MCF 10A (cell line): ENCODE measurements around the gene GPM6B. TPM values are rescaled to one million over a fixed set of nuclear protein-coding genes. Genes with fewer than 3 reads are reported as not detected.

ENCODE experiments used
- BruUV-seq: library from RNA; stranded (reverse); fragments of 400-500 nt; replicated peaks from 2 replicates; lab custom pipeline; 2021; lab: Mats Ljungman, UMichigan
- CTCF ChIA-PET: fragments of 300-600 bp; sonication (Branson Sonifier 250); formaldehyde crosslinking; extraction: SDS; loops from one replicate; lab custom pipeline; 2021; ENCODE audit warnings: antibody characterized with exemption, inconsistent platforms; lab: Yijun Ruan, JAX
- POLR2A ChIA-PET: fragments of 300-600, 350-650 bp; sonication (Branson Sonifier 250); formaldehyde crosslinking; extraction: SDS; loops from one replicate; lab custom pipeline; 2020; ENCODE audit warnings: antibody characterized with exemption, inconsistent platforms; lab: Yijun Ruan, JAX
- DNase-seq: peaks from one replicate; pipeline ENCODE4 v3.0.0-alpha.2; 2018; ENCODE audit not compliant: unreplicated experiment
- H3K27ac Mint-ChIP-seq: one replicate; pipeline ENCODE4 v1.8.0; 2022; ENCODE audit warnings: mild to moderate bottlenecking, low read depth, mixed read lengths; ENCODE audit not compliant: unreplicated experiment
- H3K27me3 Mint-ChIP-seq: one replicate; pipeline ENCODE4 v1.8.0; 2022; ENCODE audit warnings: mixed read lengths; ENCODE audit not compliant: insufficient read depth, unreplicated experiment
- H3K36me3 Mint-ChIP-seq: one replicate; pipeline ENCODE4 v1.8.0; 2022; ENCODE audit warnings: mild to moderate bottlenecking, moderate library complexity, mixed read lengths; ENCODE audit not compliant: insufficient read depth, unreplicated experiment
- H3K4me1 Mint-ChIP-seq: one replicate; pipeline ENCODE4 v1.8.0; 2022; ENCODE audit warnings: mixed read lengths; ENCODE audit not compliant: insufficient read depth, unreplicated experiment
- H3K4me3 Mint-ChIP-seq: one replicate; pipeline ENCODE4 v1.8.0; 2022; ENCODE audit warnings: mild to moderate bottlenecking, moderate library complexity, mixed read lengths; ENCODE audit not compliant: unreplicated experiment
- H3K9me3 Mint-ChIP-seq: one replicate; pipeline ENCODE4 v1.8.0; 2022; ENCODE audit warnings: mixed read lengths; ENCODE audit not compliant: unreplicated experiment
- CTCF ChIP-seq: fragments of 200-600 bp; IDR thresholded peaks from one replicate; pipeline ENCODE4 v1.8.0; 2022; ENCODE audit warnings: antibody characterized with exemption, mild to moderate bottlenecking; ENCODE audit not compliant: unreplicated experiment
- intact Hi-C: fragments of 100-400 bp; cut with micrococcal nuclease; formaldehyde crosslinking; loops from 2 replicates; pipeline ENCODE4 v1.14.1; 2022
- total RNA-seq: library from RNA; stranded (reverse); gene quantifications from 2 replicates; pipeline ENCODE4 v1.2.3, GENCODE V29; 2022

Gene GPM6B
- total RNA-seq, 1 experiment from 2014 or later: 16.3 TPM

- peaks cover 7% of the 10 kb centered on the region for H3K4me1 Mint-ChIP-seq
- ChIA-PET POLR2A (interaction anchor here (0.7 to 3.5 kb wide), 7 partner anchors 8 to 193 kb away, joined by 3 to 27 read pairs (median 8); partner anchors contain the start of genes GEMIN8, OFD1 and TRAPPC2), CTCF (interaction anchor here (0.5 to 1.7 kb wide), 6 partner anchors 10 to 1624 kb away, joined by 3 to 7 read pairs (median 4); no protein-coding TSS in a partner anchor)
- H3K9me3 Mint-ChIP-seq: no peaks in the 10 kb centered on the region
- TF ChIP-seq CTCF: no peak
- no peaks in the 10 kb centered on the region for H3K36me3 Mint-ChIP-seq
- DNase-seq: peak; percentile 41
- no TSS peak for BruUV-seq
- intact Hi-C loops: no loop called here
- H3K27me3 Mint-ChIP-seq: peaks cover 18% of the 10 kb centered on the region
- no peak overlapping the region for H3K27ac Mint-ChIP-seq
- no peak overlapping the region for H3K4me3 Mint-ChIP-seq
Measured at GRCh38 chrX:13836575-13836974, 19.7 kb upstream of the GPM6B start.

- POLR2A ChIA-PET: interaction anchor here (0.7 to 3.5 kb wide), 7 partner anchors 7 to 193 kb away, joined by 4 to 27 read pairs (median 8); partner anchors contain the start of genes GEMIN8, OFD1 and TRAPPC2
- no peak for DNase-seq
- intact Hi-C loops: no loop called here
- H3K27ac Mint-ChIP-seq: no peak overlapping the region
- no TSS peak for BruUV-seq
- no peaks in the 10 kb centered on the region for H3K9me3 Mint-ChIP-seq
- H3K36me3 Mint-ChIP-seq: peaks cover 5% of the 10 kb centered on the region
- H3K27me3 Mint-ChIP-seq: peaks cover 14% of the 10 kb centered on the region
- peaks cover 7% of the 10 kb centered on the region for H3K4me1 Mint-ChIP-seq
- no peak overlapping the region for H3K4me3 Mint-ChIP-seq
- CTCF ChIA-PET: interaction anchor here (0.6 to 1.7 kb wide), 6 partner anchors 9 to 1705 kb away, joined by 3 to 7 read pairs (median 4); no protein-coding TSS in a partner anchor
- no peak for TF ChIP-seq CTCF
Measured at GRCh38 chrX:13835825-13836224, 18.9 kb upstream of the GPM6B start.

- no TSS peak for BruUV-seq
- Mint-ChIP-seq H3K27me3 (peaks cover 13% of the 10 kb centered on the region), H3K4me3 (no peak overlapping the region), H3K4me1 (peaks cover 8% of the 10 kb centered on the region), H3K9me3 (no peaks in the 10 kb centered on the region), H3K36me3 (peaks cover 5% of the 10 kb centered on the region), H3K27ac (no peak overlapping the region)
- ChIA-PET CTCF (interaction anchor here (1.3 to 1.6 kb wide), 2 partner anchors 31 to 62 kb away, joined by 3 to 9 read pairs; no protein-coding TSS in a partner anchor), POLR2A (interaction anchor here (0.7 to 3.5 kb wide), 5 partner anchors 11 to 195 kb away, joined by 3 to 27 read pairs (median 7); partner anchors contain the start of gene GEMIN8)
- intact Hi-C loops: no loop called here
- TF ChIP-seq CTCF: no peak
- no peak for DNase-seq
Measured at GRCh38 chrX:13834355-13834754, 17.5 kb upstream of the GPM6B start.

- TF ChIP-seq CTCF: no peak
- DNase-seq: no peak
- Mint-ChIP-seq H3K27me3 (peaks cover 28% of the 10 kb centered on the region), H3K4me3 (no peak overlapping the region), H3K4me1 (peaks cover 29% of the 10 kb centered on the region), H3K9me3 (no peaks in the 10 kb centered on the region), H3K27ac (no peak overlapping the region), H3K36me3 (peaks cover 22% of the 10 kb centered on the region)
- intact Hi-C loops: loop anchor here (10.0 kb wide), 1 partner anchor 65 kb away; no protein-coding TSS in a partner anchor
- ChIA-PET CTCF (interaction anchor here (0.6 to 2.1 kb wide), 5 partner anchors 8 to 188 kb away, joined by 3 to 10 read pairs (median 4); no protein-coding TSS in a partner anchor), POLR2A (interaction anchor here (0.8 to 6.6 kb wide), 7 partner anchors 8 to 536 kb away, joined by 3 to 55 read pairs (median 5); no protein-coding TSS in a partner anchor)
- BruUV-seq: no TSS peak
Measured at GRCh38 chrX:13829983-13830382, 13.1 kb upstream of the GPM6B start.
